Measurements from ENCODE around the gene HSBP1L1. TPM values are rescaled to one million over a fixed set of nuclear protein-coding genes. Genes with fewer than 3 reads are reported as not detected.

Gene HSBP1L1
- total RNA-seq, 1 experiment from 2014 or later: 26.2 TPM

DNA sequence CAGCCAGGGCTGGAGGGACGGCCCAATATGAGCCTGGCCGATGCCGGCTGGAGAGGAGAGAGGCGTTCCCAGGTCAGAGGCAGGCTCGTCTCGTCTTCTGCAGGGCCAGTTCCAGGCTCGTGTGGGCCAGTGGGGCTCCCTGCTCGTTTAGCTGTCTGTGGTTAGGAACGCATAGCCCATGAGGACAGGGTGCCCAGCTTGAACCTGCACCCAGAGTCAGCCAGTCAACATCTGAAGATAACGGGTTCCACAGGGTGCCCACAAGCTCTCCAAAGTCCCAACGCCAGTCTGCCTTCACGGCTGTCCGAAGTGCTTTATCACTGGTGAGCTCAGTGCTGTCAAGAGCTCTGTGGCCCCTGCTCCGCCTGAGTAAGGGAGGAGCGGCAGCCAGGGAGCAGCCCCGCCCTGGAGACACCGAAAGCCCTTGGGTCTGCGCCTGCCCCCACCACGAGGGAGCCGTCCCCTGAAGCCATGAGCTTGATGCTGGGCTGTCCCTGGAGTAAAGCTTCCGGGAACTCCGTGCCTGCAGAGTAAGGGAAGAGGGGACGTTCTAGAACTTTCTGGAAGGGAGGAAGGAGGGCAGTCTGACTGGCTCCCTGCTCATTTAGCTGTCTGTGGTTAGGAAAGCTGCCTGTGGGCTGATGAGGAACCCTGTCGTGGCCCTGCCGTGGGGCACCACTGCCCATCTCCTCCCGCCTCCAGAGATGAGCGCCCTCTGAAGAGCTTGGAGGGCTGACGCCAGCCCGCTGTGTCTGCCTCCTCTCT, 2.7 kb upstream of the HSBP1L1 start:
- DNase-seq (ENCODE audit: low spot score): no peak

DNA sequence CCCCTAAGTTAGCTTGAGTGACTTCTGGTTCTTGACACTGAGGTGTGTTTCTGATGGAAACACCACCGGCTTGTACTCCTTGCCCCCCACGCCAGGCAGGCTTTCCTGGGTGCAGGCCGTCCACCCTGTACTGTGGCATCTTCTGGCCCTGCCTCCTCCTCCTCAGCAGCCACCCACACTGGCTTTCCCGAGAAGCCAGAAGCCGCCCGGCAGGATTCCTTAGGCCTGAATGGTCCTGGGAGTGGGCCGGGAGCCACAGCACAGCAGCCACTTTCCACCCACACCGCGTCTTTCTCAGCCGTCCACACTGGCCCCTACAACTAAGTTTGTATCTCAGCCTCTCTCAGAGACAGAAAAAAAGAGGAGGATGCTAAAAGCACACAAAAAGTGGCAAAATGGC, 2.1 kb upstream of the HSBP1L1 start:
- no peak for DNase-seq (ENCODE audit: low spot score)

DNA sequence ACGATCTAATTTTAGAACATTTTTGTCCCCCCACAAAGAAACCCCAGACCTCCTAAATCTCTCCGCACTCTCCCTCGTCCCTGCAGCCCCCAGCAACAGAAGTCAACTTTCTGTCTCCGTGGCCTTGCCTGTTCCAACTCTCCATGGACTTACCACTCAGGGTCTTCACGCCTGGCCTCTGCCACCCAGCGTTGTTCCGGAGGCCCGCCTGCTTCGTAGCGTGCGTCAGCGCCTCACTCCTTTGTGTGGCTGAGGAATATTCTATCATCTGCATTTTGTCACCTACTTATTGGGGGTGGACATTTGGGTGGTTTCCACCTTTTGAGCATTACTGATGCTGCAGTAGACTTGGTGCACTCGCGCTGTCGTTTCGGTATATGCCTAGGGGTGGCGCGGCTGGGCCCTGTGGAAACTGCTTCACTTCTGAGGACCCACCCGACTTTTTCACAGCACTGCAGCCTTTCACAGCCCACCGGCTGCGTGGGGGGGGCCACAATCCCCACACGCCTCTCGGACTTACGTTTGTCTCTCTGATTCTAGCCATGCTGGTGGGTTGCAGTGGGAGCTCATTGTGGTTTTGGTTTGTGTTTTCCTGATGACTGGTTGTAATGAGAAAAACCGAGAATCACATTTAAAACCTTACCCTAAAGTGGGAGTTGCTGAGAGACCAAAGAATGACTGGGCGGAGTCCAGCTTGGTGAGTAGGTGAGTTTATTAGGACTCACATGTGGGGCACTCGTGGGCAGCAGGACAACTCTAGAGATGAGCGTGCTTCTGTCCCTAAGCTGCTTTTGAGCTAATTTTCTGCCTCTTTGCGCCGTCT, 1.4 kb upstream of the HSBP1L1 start:
- no peak for DNase-seq (ENCODE audit: low spot score)

DNA sequence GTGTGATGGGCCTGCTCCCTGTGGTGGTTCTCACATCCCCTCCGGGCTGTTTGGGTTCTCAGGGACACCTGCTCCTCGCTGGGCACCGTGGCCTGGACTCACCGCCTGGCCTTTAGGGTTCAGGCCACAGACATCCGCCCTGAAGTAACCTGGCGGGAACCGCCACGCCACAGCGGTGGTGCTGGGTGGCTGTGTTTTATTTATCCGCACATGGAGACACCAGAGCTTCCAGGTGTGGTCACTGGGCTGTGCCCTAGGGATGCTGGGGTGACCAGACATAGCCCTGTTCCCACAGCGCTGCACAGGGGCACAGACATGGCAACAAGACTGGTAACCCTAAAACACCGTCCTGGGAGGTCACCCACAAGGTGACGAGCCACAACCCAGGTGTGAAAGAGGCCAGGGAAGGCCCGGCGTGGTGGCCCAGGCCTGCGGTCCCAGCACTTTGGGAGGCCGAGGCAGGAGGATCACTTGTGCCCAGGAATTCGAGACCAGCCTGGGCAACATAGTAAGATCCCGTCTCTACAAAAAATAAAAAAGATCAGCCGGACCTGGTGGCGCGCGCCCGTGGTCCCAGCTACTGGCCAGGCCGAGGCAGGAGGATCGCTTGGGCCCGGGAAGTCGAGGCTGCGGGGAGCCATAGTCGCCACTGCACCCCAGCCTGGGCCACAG, 649 bp upstream of the HSBP1L1 start:
- DNase-seq (ENCODE audit: low spot score): no peak

DNA sequence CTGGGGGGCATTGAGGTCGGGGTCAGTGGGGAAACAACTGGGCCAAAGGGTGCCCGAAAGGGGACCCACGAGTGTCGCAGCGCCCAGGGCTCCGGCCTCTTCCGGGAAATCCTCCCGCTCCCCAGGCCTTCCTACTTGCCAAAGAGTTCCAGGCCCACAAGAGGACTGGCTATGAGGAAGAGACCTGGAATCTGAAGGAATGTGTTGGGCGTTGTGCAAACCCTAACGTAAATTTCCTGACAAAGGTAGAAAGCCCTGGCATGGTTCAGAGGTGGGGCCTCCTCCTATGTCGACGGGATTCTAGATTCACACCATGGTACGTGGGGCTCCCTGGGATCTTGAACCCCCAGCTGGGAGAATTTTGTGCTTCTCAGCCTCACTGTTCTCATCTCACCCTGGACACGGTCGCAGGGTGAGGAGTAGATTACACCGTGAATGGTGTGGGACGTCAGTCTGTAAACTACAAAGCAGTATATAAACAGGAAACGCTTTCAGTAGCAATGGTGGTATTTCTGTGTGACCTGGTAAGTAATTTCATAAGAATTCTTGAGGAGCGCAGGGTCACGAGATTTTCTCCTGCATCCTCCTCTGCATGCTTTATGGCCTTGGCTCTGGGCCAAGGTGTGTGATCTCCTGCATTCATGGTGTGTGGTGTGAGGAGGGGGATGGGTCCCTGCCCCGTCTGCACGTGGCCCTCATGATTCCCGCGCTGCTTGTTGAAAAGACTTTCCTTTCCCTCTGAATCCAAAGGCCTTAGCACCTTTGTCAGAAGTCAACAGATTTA, 868 bp downstream of the HSBP1L1 start:
- peak; percentile 92 for DNase-seq (ENCODE audit: low spot score)

DNA sequence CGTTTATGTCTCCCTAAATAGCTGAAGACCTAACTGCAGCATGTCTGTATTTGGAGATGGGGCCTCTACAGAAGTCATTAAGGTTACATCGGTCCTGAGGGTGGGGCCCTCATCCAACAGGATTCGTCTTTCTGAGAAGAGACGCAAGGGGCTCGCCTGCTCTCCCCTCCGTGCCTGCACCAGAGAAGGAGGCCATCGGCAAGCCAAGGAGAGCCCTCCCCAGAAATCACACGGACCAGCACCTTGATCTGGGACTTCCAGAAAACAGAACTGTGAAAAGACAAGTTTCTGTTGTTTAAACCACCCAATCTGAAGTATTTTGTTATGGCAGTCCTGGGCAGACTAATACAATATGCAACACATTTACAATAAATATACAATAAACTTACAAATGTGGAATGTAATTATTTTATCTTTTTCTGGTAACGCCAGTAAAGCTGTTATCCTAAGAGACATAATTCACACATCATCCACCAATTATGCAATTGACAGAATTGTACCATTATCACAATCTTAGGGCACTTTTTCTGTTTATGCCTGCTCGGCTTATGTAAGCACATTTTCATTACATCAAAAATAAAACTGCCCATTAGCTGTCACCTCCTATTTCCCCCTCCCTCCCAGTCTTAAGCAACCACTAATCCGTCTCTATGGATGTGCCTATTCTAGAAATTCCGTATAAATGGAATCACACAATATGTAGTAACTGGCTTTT, 6.1 kb downstream of the HSBP1L1 start:
- DNase-seq (ENCODE audit: low spot score): no peak

DNA sequence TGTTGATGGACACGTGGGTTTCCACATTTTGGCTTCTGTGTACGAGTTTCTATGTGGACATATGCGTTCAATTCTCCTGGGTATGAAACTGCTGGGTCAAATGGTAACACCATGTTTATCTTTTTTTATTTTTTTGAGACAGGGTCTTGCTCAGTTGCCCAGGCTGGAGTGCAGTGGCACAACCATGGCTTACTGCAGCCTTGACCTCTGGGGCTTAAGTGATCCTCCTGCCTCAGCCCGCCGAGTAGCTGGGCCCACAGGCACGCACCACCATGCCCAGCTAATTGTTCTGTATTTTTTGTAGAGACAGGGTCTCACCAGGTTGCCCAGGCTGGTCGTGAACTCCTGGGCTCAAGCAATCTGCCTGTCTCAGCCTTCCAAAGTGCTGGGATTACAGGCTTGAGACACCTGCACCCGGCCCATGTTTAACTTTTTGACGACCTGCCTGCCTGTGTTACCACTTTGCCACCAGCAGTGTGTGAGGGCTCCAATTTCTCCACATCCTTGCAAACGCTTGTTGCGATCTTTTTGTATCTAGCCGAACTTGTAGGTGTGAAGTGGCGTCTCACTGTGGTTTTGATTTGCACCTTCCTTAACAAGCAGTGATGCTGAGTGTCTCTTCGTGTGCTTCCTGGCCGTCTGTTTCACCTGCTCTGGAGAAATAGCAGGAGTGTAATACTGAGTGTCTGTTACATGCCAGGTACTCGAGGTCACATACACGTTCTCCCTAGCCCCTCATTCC, 6.9 kb downstream of the HSBP1L1 start:
- no peak for DNase-seq (ENCODE audit: low spot score)

DNA sequence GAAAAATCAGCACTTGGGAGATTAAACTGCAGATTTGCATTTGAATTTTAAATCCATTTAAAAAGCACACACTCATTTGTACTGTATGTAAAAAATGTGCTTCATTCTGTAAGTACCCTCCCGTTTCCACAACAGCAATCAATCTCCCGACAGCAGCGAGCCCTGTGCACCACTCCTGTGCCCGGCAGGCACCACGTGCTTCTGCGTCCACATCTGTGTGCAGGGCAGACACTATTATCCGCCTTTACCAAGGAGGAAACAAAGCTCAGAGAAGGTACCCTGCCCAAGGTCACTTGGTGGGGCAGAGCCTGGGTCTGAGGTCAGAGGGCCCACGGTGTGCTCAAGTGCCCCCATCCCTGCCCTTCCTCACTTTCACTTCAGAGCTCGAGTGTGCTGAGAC, 7.5 kb downstream of the HSBP1L1 start:
- DNase-seq (ENCODE audit: low spot score): no peak

DNA sequence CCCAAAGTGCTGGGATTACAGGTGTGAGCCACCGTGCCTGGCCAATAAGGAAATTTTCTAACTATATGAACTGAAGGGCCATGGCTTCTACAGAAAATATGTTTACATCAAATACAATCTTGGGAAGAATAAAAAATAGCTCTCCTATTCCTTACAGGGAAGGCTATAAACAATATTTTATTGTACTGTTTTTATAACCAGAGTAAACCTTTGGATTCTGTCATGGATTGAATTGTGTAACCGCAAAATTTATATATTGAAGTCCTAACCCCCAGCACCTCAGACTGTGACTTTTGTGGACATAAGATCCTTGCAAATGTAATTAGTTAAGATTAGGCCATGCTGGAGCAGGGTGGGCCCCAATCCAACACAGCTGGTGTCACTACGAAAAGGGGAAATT, 8.3 kb downstream of the HSBP1L1 start:
- no peak for DNase-seq (ENCODE audit: low spot score)

DNA sequence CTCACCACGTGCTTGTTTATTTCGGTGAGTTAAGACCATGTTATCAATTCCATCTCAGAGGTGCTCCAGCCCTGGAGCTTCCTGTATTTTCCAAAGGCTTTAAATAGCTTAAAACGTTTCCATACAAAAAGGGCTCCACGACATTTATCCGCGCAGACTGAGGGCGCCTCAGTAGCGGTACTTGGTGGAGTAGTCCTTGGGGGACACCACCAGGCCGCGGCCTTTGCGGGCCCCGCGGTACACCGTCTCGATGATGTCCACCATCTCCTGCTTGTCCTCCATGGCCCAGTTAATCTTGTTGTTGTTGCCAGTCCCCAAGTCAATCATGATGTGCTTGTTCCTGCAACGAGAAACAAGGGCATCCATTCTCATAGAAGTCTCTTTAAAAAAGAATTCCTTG, 9.1 kb downstream of the HSBP1L1 start:
- DNase-seq (ENCODE audit: low spot score): no peak

DNA sequence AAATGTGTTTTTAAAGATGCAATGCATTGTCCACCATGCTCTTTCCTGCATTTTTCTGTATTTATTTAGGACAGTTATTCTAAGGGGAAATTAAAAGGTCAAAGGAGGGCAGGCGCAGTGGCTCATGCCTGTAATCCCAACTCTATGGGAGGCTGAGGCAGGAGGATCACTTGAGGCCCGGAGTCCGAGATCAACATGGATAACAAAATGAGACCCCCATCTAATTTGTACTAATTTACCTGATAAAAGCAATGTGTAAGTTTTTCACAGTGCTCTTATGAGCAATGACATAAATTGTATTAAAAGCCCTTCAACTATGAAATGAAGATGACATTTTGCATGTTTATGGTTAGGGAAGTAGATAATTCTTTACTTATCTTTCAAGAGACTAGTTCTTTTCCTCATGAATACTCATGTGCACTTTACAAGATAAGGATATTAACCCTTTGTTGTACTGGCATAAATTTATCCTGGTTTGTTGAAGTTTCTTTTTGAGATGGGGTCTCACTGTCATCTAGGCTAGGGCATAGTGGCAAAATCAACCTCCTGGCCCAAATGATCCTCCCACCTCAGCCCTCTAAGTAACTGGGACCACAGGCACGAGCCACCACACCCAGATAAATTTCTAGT, 9.7 kb downstream of the HSBP1L1 start:
- DNase-seq (ENCODE audit: low spot score): no peak

DNA sequence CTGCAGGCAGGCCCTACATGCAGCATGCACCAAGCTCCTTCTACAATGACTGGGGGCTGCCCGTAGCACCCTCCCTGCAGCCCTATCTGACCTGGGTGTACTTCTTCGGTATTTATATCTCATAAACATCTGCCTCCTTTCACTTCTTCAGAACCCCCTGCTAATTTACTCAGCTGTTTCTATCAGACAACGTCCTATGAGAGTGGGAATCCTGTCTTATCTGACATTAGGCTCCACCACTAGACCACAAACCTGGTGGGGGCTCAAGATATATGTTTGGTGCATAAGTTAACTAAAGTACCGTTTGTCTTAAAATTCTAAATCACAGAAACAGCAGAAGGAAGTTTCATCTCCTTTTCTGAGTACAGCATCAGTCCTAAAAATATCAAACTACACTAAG, 10.6 kb downstream of the HSBP1L1 start:
- no peak for DNase-seq (ENCODE audit: low spot score)

DNA sequence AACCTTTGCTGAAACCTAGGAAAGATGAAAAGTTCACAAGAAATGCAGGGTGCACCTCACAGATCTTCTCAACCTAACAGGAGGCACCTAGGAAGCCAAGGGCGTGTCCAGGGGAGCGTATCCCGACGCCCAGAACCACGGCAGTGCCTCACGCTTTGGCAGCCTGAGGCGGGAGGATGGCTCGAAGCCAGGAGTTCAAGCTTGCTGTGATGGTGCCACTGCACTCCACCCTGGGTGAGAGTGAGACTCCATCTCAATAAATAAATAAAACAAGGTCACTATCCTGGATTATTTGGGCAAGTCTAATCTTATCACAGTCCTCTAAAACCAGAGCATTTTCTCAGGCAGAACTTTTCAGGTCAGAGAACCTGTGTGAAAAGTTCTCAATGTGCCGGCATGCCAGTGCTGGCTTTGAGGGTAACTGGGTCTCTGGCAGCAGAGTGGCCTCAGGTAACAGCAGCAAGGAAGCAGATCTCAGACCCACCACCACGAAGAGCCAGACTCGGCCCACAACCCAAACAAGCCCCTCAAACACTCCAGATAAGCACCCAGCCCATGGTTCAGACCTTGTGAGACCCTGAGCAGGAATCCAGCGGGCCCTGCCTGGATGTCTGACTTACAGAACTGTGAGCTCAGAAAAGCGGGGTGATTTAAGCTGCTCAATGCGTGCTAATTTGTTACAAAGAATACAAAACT, 11.7 kb downstream of the HSBP1L1 start:
- no peak for DNase-seq (ENCODE audit: low spot score)

DNA sequence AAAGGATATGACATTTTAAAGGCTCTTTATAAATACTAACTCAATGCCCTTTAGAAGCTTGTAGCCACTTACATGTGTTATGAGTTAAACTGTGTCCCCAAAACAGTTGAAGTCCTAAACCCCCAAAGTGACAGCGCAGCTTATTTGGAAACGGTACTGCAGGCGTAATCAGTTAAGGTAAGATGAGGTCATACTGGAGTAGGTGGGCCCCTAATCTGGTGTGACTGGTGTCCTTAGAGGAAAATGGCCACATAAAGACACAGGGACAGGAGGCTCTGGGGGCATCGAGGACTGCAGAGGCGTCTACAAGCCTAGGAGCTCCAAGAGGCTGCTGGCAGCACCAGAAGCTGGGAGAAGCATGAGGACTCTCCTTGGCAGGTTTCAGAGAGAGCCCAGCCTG, 15.4 kb downstream of the HSBP1L1 start:
- DNase-seq (ENCODE audit: low spot score): no peak

DNA sequence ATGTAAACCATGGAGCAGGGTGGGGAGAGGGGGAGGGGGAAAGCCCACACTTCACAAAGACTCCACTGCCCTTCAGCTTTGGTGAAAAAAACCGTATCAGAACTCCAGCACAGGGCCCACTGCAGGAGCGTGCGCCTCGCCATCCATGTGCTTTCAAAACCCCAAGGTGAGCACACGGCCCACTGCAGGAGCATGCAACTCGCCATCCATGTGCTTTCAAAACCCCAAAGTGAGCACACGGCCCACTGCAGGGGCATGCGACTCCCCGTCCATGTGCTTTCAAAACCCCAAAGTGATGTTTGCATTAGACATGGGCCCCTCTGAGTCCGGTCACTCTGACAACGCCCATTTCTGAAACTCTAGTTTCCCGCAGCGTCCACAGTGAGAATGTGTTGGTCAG, 16.1 kb downstream of the HSBP1L1 start:
- DNase-seq (ENCODE audit: low spot score): no peak

DNA sequence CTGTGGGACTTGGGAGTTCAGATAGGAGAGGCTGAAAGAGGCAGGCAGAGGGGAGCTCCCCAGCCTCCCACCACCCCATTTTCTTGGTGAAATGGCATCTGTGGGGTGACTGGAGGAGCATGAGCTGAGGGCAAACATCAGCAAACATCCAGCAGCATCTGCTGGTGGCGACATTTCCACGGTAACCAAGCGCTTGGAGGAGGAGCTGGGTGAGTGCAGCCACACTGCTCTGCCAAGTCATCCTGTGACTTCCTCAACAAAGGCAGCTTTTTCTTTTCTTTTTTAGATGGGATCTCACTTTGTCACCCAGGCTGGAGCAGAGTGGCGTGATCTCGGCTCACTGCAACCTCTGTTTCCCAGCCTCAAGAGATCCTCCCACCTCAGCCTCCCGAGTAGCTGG, 18.3 kb downstream of the HSBP1L1 start:
- no peak for DNase-seq (ENCODE audit: low spot score)

DNA sequence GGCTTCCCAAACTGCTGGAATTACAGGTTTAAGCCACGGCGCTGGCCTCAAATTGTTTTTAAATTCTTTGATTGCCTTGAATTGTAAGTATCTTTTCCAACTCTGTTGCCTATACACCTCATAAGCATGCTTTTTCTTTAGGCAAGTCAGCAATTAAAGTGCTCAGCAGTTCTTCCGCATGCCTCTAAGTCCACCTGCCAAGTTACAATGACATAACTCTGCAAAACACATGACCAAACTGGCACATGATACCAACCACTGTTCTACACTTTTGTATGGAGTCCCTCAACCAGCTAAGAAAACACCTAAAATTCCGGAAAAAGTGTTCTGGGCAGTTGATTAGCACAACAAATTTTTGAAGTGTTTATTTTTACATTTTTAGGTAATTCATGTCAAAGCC, 18.8 kb downstream of the HSBP1L1 start:
- DNase-seq (ENCODE audit: low spot score): no peak

DNA sequence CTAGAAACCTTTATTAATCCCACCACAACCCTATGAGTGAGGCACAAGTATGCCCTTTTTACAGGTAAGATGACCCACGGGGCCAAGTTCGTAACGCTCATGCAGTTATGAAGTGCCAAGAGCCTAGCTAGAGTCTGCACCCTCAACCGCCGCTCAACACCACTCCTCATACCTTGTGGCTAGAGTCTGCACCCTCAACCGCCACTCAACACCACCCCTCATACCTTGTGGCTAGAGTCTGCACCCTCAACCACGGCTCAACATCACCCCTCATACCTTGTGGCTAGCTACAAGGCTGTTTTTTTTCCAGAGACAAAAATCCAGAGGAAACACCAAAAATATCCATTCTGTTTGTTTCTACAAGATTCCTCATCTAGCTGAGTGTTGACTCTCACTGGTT, 19.4 kb downstream of the HSBP1L1 start:
- DNase-seq (ENCODE audit: low spot score): no peak

DNA sequence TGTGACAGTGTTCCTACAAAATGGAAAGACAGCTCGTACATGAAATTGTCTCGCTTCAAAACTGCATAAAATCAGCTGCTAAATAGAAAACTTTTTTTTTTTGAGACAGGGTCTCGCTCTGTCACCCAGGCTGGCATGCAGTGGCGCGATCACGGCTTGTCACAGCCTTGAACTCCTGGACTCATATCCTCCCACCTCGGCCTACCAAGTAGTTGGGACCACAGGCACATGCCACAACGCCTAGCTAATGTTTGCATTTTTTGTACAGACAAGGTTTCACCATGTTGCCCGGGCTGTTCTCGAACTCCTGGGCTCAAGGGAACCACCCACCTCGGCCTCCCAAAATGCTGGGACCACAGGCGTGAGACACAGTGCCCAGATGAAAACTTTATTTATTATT, 20.7 kb downstream of the HSBP1L1 start:
- DNase-seq (ENCODE audit: low spot score): no peak

DNA sequence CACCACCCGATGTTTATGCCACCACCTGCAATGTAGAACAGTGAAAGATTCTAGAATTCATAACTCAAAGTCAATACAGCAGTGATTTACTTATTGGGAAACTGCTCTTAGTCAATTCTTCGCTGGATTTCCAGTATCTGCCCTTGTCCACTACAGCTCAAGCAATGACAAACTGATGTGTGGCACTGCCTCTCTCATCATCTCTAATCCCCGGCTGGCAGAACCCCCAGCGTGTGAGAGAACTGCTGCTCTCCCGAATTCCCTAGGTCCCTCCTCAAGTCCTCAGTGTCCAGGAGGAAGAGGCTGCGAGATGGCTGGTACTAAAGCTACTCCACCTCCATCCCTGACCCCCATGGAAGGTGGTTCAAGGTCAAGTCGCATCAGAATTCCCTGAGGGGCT, 22.3 kb downstream of the HSBP1L1 start:
- DNase-seq (ENCODE audit: low spot score): no peak

All from H4 (cell line).